K562 (cell line): Measurements from ENCODE around the gene PACS1. TPM values are rescaled to one million over a fixed set of nuclear protein-coding genes. Genes with fewer than 3 reads are reported as not detected.

Source experiments
- ASH1L ChIP-seq: fragments of 450-650 bp; IDR thresholded peaks from 2 replicates; pipeline ENCODE4 v1.6.1; 2018; ENCODE audit warnings: borderline replicate concordance, mild to moderate bottlenecking, low read depth; ENCODE audit not compliant: partially characterized antibody
- BHLHE40 ChIP-seq: IDR thresholded peaks from 2 replicates; pipeline ENCODE4 v1.6.1; 2011; ENCODE audit warnings: low read length, improper control_type of control experiment
- CBX3 ChIP-seq, 2 experiments: IDR thresholded peaks; 1 replicate in 1 of 2; 2 replicates in 1 of 2; pipeline ENCODE4 v1.6.1; 2012; ENCODE audit warnings: inconsistent platforms in 2 of 2, low read length in 2 of 2, borderline replicate concordance in 1 of 2, control low read depth in 1 of 2
- CEBPZ ChIP-seq: fragments of 150-350 bp; IDR thresholded peaks from 2 replicates; pipeline ENCODE4 v1.6.1; 2014; ENCODE audit warnings: low read depth, mild to moderate bottlenecking, low read length, borderline replicate concordance
- HDAC1 ChIP-seq, 2 experiments: fragments of 450-650 bp; IDR thresholded peaks; 2 replicates each; pipeline ENCODE4 v1.6.1; 2016 to 2017; ENCODE audit warnings: inconsistent platforms in 1 of 2, mild to moderate bottlenecking in 1 of 2, moderate library complexity in 1 of 2
- KDM4B ChIP-seq, 2 experiments: fragments of 450-650 bp in 1 of 2; sonication (generic) in 1 of 2; IDR thresholded peaks; 2 replicates each; pipeline ENCODE4 v1.6.1; 2016 to 2017; ENCODE audit warnings: borderline replicate concordance in 2 of 2, antibody characterized with exemption in 1 of 2, low read depth in 1 of 2, mild to moderate bottlenecking in 1 of 2
- LCOR ChIP-seq: sonication (generic); formaldehyde crosslinking; IDR thresholded peaks from 2 replicates; pipeline ENCODE4 v1.8.0; 2022; ENCODE audit warnings: mild to moderate bottlenecking, missing genetic modification reagents
- MEF2A ChIP-seq: IDR thresholded peaks from 2 replicates; pipeline ENCODE4 v1.6.1; 2011; ENCODE audit warnings: low read depth, mild to moderate bottlenecking, low read length, moderate library complexity; ENCODE audit not compliant: control insufficient read depth
- NONO ChIP-seq, 2 experiments: fragments of 200-400 bp in 1 of 2; fragments of 450-650 bp in 1 of 2; formaldehyde crosslinking in 1 of 2; IDR thresholded peaks; 2 replicates each; pipeline ENCODE4 v1.6.1; 2017; ENCODE audit warnings: low read depth in 2 of 2, mild to moderate bottlenecking in 2 of 2, moderate library complexity in 2 of 2, low read length in 1 of 2
- REST ChIP-seq, 2 experiments: fragments of 450-650 bp; formaldehyde crosslinking in 1 of 2; IDR thresholded peaks; 2 replicates each; pipeline versions ENCODE4 v1.4.0 to v1.6.1; 2014 to 2020; ENCODE audit warnings: mild to moderate bottlenecking in 2 of 2, borderline replicate concordance in 1 of 2, low read depth in 1 of 2
- TOE1 ChIP-seq, 2 experiments: fragments of 450-650 bp in 1 of 2; sonication (generic) in 1 of 2; formaldehyde crosslinking in 1 of 2; IDR thresholded peaks; 2 replicates each; pipeline versions ENCODE4 v1.7.1 to v1.8.0; 2016 to 2022; ENCODE audit warnings: borderline replicate concordance in 2 of 2, mild to moderate bottlenecking in 2 of 2, antibody characterized with exemption in 1 of 2, inconsistent platforms in 1 of 2, low read depth in 1 of 2, missing genetic modification reagents in 1 of 2, moderate library complexity in 1 of 2
- ZNF124 ChIP-seq: sonication (generic); formaldehyde crosslinking; IDR thresholded peaks from 2 replicates; pipeline ENCODE4 v1.8.1; 2022; ENCODE audit warnings: missing genetic modification reagents
- ZNF347 ChIP-seq: fragments of 450-650 bp; formaldehyde crosslinking; IDR thresholded peaks from 2 replicates; pipeline ENCODE4 v1.4.0; 2020; ENCODE audit warnings: low read depth, mild to moderate bottlenecking, moderate library complexity
- ZNF57 ChIP-seq: fragments of 450-650 bp; formaldehyde crosslinking; IDR thresholded peaks from 2 replicates; pipeline ENCODE4 v1.4.0; 2020; ENCODE audit warnings: mild to moderate bottlenecking, moderate library complexity
- polyA plus RNA-seq, 8 experiments: library from polyadenylated mRNA; depleted of rRNA in 4 of 8; stranded (reverse) in 5 of 8; unstranded in 3 of 8; fragments of >200 nt; fragmentation: Nextera tagmentation in 2 of 8; fragmentation: Illumina TruSeq in 1 of 8; extraction: Ambion mirVana in 2 of 8; extraction: Trizol in 1 of 8; gene quantifications; 2 replicates each; pipeline versions ENCODE4 v1.2.1 to v1.2.3, GENCODE V29; 2011 to 2014; ENCODE audit warnings: inconsistent platforms in 1 of 8, missing spikeins in 1 of 8
- total RNA-seq, 7 experiments: library from RNA; depleted of rRNA in 6 of 7; stranded (reverse); fragments of >200 nt in 6 of 7; fragmentation: Illumina TruSeq in 2 of 7; extraction: Trizol in 2 of 7; gene quantifications; 2 replicates each; pipeline versions ENCODE4 v1.2.1 to v1.2.3, GENCODE V29; 2011 to 2021; ENCODE audit warnings: low replicate concordance in 1 of 7

The PACS1 gene
- total and polyA plus RNA-seq, 9 of the 15 experiments (the other 6 are each of a cell fraction or from before 2014, with no cell fraction given), result 0.34 to 28.1 (median 8.5) TPM

GRCh38 chr11:66258473-66258893, 188.4 kb downstream of the PACS1 start (continued):
- no peak for TF ChIP-seq CBX3 (IDR thresholded peaks at IDR 0.05; ENCODE audit: borderline replicate concordance in 1 of 2, low read length in 2 of 2)
- TF ChIP-seq LCOR (CRISPR knock-in tag), result no peak
- TF ChIP-seq ZNF57 (CRISPR knock-in tag), result no peak
- no peak for TF ChIP-seq REST (IDR thresholded peaks at IDR 0.05; ENCODE audit: borderline replicate concordance)
- TF ChIP-seq REST (CRISPR knock-in tag; IDR thresholded peaks at IDR 0.05; ENCODE audit: low read depth), result 0 out of 2 replicates have a peak, but pooled peaks have one; percentile 2
- no peak for TF ChIP-seq TOE1 (IDR thresholded peaks at IDR 0.05; ENCODE audit: borderline replicate concordance)
- peak; percentile 9; the same call in 1 of the 2 replicates for TF ChIP-seq TOE1 (CRISPR knock-in tag; IDR thresholded peaks at IDR 0.05; ENCODE audit: borderline replicate concordance, low read depth)
- no peak for TF ChIP-seq CEBPZ
- TF ChIP-seq HDAC1 (IDR thresholded peaks at IDR 0.05), result no peak
- no peak for TF ChIP-seq ZNF124
- no peak for TF ChIP-seq ASH1L
- TF ChIP-seq ZNF347, result no peak
- TF ChIP-seq MEF2A, result no peak
- TF ChIP-seq KDM4B (IDR thresholded peaks at IDR 0.05; ENCODE audit: borderline replicate concordance in 2 of 2, low read depth in 1 of 2), result no peak
- no peak for TF ChIP-seq BHLHE40
- TF ChIP-seq NONO (IDR thresholded peaks at IDR 0.05; ENCODE audit: low read depth in 2 of 2, low read length in 1 of 2), result no peak
